Measurements from ENCODE around the gene MSRB3. TPM values are rescaled to one million over a fixed set of nuclear protein-coding genes. Genes with fewer than 3 reads are reported as not detected.
A peak's percentile ranks its signal among the peaks of the same experiment; 100 is the strongest.

MSRB3 gene
- total RNA-seq, 1 donor = 55.1 TPM

- H3K4me3 ChIP-seq (ENCODE audit: low read depth, low read length) = no peak overlapping the region
- DNase-seq (ENCODE audit: low read depth) = no peak
- TF ChIP-seq CTCF (IDR thresholded peaks at IDR 0.05; ENCODE audit: insufficient read depth, low read length) = no peak
Measured at GRCh38 chr12:65419284-65420072, 141.0 kb downstream of the MSRB3 start.

GRCh38 chr12:65420941-65421340, 142.5 kb downstream of the MSRB3 start:
- DNase-seq (ENCODE audit: low read depth) = no peak
- no peak overlapping the region for H3K4me3 ChIP-seq (ENCODE audit: low read depth, low read length)
- no peak for TF ChIP-seq CTCF (IDR thresholded peaks at IDR 0.05; ENCODE audit: insufficient read depth, low read length)

- DNase-seq (ENCODE audit: low read depth) = no peak
- no peak for TF ChIP-seq CTCF (IDR thresholded peaks at IDR 0.05; ENCODE audit: insufficient read depth, low read length)
- H3K4me3 ChIP-seq (ENCODE audit: low read depth, low read length) = no peak overlapping the region
Measured at GRCh38 chr12:65427646-65428045, 149.2 kb downstream of the MSRB3 start.

GRCh38 chr12:65430006-65430405, 151.5 kb downstream of the MSRB3 start:
- DNase-seq (ENCODE audit: low read depth) = no peak
- no peak overlapping the region for H3K4me3 ChIP-seq (ENCODE audit: low read depth, low read length)
- no peak for TF ChIP-seq CTCF (IDR thresholded peaks at IDR 0.05; ENCODE audit: insufficient read depth, low read length)

GRCh38 chr12:65430571-65431306, 152.3 kb downstream of the MSRB3 start:
- peak; percentile 84 for DNase-seq (ENCODE audit: low read depth)
- no peak for TF ChIP-seq CTCF (IDR thresholded peaks at IDR 0.05; ENCODE audit: insufficient read depth, low read length)
- no peak overlapping the region for H3K4me3 ChIP-seq (ENCODE audit: low read depth, low read length)

- no peak for TF ChIP-seq CTCF (IDR thresholded peaks at IDR 0.05; ENCODE audit: insufficient read depth, low read length)
- DNase-seq (ENCODE audit: low read depth) = no peak
- no peak overlapping the region for H3K4me3 ChIP-seq (ENCODE audit: low read depth, low read length)
Measured at GRCh38 chr12:65432114-65432513, 153.6 kb downstream of the MSRB3 start.
